ENCODE measurements around the gene ARID5B.

DNA sequence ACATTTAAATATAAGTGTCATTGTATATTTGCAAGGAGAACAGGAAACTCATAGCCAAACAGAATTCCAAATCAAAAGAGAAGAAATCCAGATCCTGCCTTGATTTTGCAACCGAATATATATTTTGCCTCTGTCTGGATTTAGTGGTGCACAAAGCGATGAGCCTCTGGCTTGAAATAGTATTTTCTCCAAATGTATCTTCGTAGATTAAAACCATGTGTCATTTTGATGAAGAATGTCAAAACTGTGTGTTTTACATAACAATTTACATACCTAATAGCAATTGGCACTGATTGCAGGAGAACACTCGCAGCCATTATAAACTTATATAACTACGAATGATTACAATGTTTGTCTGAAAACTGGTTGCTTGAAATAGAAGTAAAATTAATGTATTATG, 156.4 kb downstream of the ARID5B start:
- TF ChIP-seq ZNF274 (IDR thresholded peaks at IDR 0.05; ENCODE audit: low read depth, low read length) = no peak
- no peak for TF ChIP-seq YY1 (IDR thresholded peaks at IDR 0.05; ENCODE audit: insufficient read depth, insufficient read length)
- no peak for TF ChIP-seq SUZ12 (IDR thresholded peaks at IDR 0.05; ENCODE audit: extremely low read depth, insufficient read depth, insufficient read length)

All from NT2/D1 (cell line).